Measurements from ENCODE around the gene PNPLA7. TPM values are rescaled to one million over a fixed set of nuclear protein-coding genes. Genes with fewer than 3 reads are reported as not detected.

The PNPLA7 gene
- total and polyA plus RNA-seq, 2 of the 8 experiments (the other 6 are each of a cell fraction or from before 2014, with no cell fraction given), result 0.35 to 0.47 TPM

GRCh38 chr9:137421838-137422603 is 128.2 kb downstream of the PNPLA7 start (continued):
- TF ChIP-seq SP4 (IDR thresholded peaks at IDR 0.05; ENCODE audit: low read length) (no peak), KDM1A (IDR thresholded peaks at IDR 0.05; ENCODE audit: borderline replicate concordance, low read length) (no peak), GTF2F1 (IDR thresholded peaks at IDR 0.05; ENCODE audit: borderline replicate concordance, low read depth, low read length) (no peak)

All from H1 (cell line).